Measurements from ENCODE around the gene ARIH2. TPM values are rescaled to one million over a fixed set of nuclear protein-coding genes. Genes with fewer than 3 reads are reported as not detected.

The ARIH2 gene
- total and polyA plus RNA-seq, 2 of the 8 experiments (the other 6 are each of a cell fraction or from before 2014, with no cell fraction given) = 72.9 to 136 TPM

GRCh38 chr3:48991851-48992545 lies 73.4 kb downstream of the ARIH2 start (continued):
- TF ChIP-seq ATF2 (IDR thresholded peaks at IDR 0.05; ENCODE audit: low read length) = no peak

Measured in H1 (cell line).